Measurements from ENCODE around the gene BCAS1. TPM values are rescaled to one million over a fixed set of nuclear protein-coding genes. Genes with fewer than 3 reads are reported as not detected.

The BCAS1 gene
- total and polyA plus RNA-seq, 10 of the 15 experiments (the other 5 are each of a cell fraction or from before 2014, with no cell fraction given): 0.21 to 1.4 (median 0.55) TPM

DNA sequence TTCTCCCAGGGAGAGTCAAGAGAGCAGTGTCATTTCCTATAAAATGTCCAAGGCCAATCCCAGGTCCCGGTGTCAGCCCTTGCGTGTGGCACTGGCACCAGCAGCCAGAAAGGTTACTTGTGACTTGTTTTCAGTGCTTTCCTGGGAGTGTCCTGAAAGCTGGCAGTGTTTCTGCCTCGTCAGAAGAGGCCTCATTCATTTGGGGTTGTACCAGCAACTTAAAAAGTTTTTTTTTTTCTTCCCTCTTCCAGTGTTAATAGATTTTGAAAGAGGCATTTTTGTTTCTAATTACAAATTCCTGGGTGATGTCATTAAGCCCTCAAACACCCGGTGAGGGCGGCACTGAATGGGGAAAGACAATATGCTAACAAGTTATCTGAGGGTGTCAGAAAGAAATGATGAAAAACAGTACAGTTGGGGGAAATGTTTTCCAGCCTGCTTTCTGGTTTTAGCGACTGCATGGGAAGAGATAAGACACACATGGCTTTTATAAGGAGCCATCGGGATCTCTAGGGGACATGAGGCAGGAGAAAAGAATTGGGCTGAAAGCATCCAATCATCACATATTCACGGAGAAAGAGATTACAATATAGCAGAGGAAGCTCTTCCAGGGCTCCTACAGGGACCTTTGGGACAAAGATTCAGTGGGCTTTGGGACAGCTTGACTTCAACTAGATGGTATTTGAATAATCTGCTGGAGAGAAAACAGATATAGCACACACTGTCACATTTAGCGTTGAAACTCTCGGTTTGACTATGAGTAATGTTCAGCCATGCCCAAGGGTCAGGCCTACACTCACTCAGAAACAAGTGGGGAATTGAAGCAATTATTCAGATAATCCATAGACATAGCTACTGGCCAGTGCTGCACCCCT lies 153.0 kb downstream of the BCAS1 start (continued):
- TF ChIP-seq HDAC2 (IDR thresholded peaks at IDR 0.05) (no peak), MXI1 (IDR thresholded peaks at IDR 0.05; ENCODE audit: low read depth, low read length) (peak; percentile 72; the same call in 1 of the 2 replicates), FOXM1 (IDR thresholded peaks at IDR 0.05; ENCODE audit: low read depth, low read length) (0 out of 2 replicates have a peak, but pooled peaks have one; percentile 66), STAT1 (conservative IDR thresholded peaks at IDR 0.05) (no peak), POLR2A (IDR thresholded peaks at IDR 0.05; ENCODE audit: low read depth, low read length) (no peak), SMAD1 (IDR thresholded peaks at IDR 0.05; ENCODE audit: low read depth, partially characterized antibody) (no peak), HDGF (IDR thresholded peaks at IDR 0.05) (no peak), IKZF1 (conservative IDR thresholded peaks at IDR 0.05) (peak; percentile 86), GABPA (IDR thresholded peaks at IDR 0.05; ENCODE audit: low read depth) (no peak), PBX3 (IDR thresholded peaks at IDR 0.05; ENCODE audit: insufficient replicate concordance, low read depth, low read length) (no peak), CBX5 (IDR thresholded peaks at IDR 0.05; ENCODE audit: low read depth) (peak; percentile 60; the same call in 1 of the 2 replicates), BCLAF1 (IDR thresholded peaks at IDR 0.05) (no peak), JUND (IDR thresholded peaks at IDR 0.05; ENCODE audit: low read depth, low read length) (peak; percentile 83; the same call in 1 of the 2 replicates), NR2F1 (conservative IDR thresholded peaks at IDR 0.05) (peak; percentile 86), FOXK2 (IDR thresholded peaks at IDR 0.05) (no peak), STAT3 (IDR thresholded peaks at IDR 0.05; ENCODE audit: low read depth, low read length) (0 out of 2 replicates have a peak, but pooled peaks have one; percentile 40), YBX1 (IDR thresholded peaks at IDR 0.05) (no peak), KLF5 (IDR thresholded peaks at IDR 0.05; ENCODE audit: partially characterized antibody) (no peak), ATF3 (IDR thresholded peaks at IDR 0.05; ENCODE audit: borderline replicate concordance, extremely low read depth, low read depth, low read length) (no peak), SPI1 (IDR thresholded peaks at IDR 0.05; ENCODE audit: borderline replicate concordance, insufficient read depth, low read depth, low read length) (no peak), PAX8 (IDR thresholded peaks at IDR 0.05) (no peak)
- TF ChIP-seq, protein P1, sequence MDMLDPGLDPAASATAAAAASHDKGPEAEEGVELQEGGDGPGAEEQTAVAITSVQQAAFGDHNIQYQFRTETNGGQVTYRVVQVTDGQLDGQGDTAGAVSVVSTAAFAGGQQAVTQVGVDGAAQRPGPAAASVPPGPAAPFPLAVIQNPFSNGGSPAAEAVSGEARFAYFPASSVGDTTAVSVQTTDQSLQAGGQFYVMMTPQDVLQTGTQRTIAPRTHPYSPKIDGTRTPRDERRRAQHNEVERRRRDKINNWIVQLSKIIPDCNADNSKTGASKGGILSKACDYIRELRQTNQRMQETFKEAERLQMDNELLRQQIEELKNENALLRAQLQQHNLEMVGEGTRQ (IDR thresholded peaks at IDR 0.05; ENCODE audit: borderline replicate concordance, low read depth, low read length): no peak
- TF ChIP-seq, protein P2, sequence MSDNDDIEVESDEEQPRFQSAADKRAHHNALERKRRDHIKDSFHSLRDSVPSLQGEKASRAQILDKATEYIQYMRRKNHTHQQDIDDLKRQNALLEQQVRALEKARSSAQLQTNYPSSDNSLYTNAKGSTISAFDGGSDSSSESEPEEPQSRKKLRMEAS (IDR thresholded peaks at IDR 0.05; ENCODE audit: low read depth, low read length): peak; percentile 69
- TF ChIP-seq, protein P3, sequence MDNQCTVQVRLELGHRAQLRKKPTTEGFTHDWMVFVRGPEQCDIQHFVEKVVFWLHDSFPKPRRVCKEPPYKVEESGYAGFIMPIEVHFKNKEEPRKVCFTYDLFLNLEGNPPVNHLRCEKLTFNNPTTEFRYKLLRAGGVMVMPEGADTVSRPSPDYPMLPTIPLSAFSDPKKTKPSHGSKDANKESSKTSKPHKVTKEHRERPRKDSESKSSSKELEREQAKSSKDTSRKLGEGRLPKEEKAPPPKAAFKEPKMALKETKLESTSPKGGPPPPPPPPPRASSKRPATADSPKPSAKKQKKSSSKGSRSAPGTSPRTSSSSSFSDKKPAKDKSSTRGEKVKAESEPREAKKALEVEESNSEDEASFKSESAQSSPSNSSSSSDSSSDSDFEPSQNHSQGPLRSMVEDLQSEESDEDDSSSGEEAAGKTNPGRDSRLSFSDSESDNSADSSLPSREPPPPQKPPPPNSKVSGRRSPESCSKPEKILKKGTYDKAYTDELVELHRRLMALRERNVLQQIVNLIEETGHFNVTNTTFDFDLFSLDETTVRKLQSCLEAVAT (IDR thresholded peaks at IDR 0.05): no peak
